Measurements from ENCODE around the gene TFF1.
A peak's percentile ranks its signal among the peaks of the same experiment; 100 is the strongest.

TFF1 gene

DNA sequence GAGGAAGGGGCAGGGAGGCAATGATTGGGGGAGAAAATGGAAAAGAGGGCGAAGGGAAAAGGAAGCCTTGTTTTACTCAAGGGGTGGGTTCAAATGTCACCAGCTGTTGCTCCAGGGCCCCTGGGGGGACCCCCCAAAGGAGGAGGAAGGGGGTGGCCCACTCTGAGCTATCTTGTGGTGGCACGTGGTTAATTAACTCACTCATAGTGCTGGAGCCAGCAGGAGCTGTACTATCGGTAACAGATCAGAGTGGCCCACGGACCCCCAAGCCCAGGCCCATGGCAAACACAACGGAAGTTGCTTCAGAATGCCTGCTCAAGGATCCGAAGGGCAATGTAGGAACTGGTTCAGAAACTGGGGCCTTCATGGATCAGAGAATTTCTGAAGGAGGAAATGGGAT lies 22.8 kb downstream of the TFF1 start:
- no peak for DNase-seq (ENCODE audit: low read depth)

DNA sequence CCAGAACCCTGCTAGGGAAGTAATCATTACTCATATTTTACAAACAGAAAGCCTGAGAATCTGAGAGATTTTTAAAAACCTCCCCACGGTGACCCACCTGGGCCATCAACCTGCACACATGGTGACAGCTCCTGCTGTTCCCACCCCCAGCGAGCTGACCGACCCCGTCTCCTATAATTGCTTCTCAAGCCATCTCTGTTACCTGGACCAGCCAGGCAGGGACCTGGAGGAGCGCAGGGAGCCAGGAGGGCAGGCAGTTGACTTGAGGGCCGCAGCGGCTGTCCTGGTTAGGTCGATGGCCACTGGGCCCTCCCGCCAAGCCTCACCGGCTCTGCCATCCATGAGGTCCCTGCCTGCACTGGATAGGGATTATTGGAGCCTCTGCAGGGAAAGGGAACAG lies 23.2 kb downstream of the TFF1 start:
- DNase-seq (ENCODE audit: low read depth): no peak

DNA sequence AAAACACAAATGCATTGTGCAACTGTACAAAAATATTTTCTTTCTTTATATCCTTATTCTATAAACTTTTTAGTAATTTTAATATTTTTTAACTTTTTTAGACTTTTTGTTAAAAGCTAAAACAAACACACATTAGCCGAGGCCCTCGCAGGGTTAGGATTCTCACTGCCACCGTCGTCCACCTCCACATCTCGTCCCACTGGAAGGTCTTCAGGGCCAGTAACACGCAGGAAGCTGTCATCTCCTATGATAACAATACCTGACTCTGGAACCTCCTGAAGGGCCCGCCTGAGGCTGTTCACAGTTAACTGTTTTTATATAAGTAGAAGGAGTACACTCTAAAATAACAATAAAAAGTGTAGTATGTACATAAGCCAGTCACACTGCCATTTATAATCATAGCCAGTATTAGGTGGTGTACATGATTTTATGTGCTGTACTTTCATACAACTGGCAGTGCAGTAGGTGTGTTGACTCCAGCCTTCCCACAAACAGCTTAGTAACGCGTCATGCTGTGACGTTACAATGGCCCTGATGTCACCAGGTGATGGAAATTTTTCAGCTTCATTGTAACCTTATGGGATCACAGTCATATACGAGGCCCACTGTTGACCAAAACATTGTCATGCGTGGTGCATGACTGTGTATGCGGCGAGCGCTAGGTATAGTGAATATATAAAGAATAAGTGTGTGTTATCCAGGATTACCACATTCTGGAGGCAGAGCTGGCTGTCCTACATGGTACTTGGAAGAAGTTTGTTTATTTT lies 24.4 kb downstream of the TFF1 start:
- DNase-seq (ENCODE audit: low read depth): no peak

DNA sequence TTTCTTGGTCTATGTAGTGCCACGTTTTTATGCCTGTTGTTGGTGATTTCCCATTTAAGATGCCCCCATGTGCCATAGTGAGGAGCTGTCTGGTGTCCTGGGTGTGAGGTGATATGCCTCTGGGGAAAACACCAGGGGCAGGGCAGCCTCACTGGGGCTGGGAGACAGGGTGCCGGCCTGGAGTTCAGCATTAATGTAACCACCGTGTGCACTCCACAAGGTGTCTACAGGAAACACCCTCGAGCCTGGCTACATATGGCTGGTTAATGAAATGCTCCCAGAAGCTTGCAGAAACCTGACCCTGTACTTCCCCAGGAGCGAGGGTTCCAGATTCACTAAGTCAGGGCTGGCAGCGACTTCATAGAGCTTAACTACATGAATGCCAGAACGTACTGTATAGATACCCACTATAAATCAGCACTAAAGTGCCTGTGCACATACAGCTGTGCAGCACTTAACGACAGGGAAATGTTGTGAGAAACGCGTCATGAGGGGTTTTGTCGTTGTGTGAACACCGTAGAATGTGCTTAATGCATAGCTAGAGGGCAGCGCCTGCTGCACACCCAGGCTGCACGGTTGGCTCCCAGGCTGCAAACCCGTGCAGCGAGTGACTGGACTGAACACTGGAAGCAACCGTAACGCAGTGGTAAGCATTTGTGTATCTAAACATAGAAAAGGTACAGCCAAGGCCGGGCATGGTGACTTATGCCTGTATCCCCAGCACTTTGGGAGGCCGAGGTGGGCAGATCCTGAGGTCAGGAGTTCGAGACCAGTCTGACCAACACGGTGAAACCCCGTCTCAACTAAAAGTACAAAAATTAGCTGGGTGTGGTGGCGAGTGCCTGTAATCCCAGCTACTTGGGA lies 25.9 kb downstream of the TFF1 start:
- no peak for DNase-seq (ENCODE audit: low read depth)

DNA sequence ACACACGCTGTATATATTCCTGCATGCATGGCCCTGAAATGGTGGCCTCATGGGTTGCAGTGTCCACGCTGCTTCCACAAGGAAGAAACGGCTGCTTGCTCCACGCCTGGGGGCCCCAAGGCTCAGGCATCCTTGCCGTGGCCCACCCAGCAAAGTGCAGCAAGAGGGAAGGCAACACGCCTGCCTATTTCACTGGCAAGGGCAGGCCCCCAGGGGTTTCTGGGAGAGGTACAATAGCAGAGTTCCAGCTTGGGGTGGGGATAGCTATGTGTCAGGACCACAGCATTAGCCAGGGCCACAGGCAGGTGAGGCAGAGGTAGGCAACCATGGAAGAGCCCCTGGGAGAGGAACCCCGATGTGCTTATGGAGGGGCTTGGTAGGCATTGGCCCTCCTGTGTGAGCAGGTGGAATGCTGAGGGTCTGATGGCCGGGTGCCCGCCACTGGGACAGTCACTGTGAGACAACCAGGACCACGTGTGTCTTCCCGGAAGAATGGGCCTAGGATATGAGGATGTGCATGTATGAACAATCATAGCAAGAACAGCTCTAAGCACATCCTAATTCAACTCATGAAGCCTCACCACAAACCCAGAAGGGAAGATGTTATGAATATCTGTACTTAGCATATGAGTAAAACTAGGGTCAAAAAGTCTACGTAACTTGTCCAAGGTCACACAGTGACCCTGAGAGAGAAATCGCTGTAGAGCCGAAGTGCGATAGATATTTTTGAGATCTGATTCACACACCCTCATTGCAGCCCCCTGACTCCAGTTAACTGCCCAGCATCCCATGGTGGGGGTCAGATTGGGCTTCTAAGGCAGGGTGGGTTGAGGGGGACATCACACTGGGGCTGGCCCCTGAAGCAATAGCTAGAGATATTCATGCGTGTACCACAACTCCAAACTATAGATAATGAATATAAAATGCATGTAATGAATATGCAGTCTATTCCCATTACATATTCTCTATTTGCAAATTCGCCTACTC lies 27.3 kb downstream of the TFF1 start:
- no peak for DNase-seq (ENCODE audit: low read depth)

DNA sequence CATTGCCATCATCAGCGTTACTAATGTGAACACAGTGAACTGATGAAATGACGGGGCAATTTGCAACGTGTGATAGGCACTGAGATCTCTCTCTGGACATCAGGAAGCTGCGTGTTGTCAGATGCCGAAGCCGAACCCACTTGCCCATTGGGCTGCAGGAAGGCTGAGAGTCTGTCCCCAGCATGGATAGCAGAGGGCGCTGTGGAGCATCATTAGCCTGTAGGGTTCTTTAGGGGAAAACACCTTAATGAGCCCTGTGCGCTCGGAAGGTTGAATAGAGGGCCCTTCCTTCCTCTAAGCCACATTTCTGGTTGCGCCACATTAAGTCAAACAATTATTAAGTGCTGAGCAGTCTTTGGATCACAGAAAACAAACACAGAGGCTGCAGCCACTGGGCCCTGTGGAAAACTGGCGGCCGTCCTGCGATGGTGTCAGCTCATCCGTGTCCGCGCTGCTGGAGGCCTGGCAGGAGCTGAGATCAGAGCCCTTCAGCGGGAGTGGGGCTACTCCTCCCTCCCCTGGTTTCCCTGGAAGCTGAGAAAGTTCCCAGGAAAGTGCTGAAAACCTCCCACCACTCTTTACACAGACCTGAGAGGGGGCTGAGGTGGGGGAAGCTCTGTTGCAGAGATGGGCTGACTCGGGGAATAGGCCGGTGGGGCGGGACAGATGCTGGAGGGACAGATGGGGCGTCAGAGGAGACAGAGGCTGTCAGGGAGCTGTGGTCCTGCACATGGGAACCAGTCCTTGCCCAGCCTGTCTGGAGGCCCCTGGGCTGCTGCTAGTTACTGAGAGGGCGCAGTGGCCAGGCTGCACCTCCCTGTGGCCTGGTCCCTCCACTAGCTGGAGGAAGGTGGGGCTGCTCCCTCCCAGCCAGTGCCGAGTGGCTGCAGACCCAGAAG lies 28.3 kb downstream of the TFF1 start:
- DNase-seq (ENCODE audit: low read depth): peak; percentile 83

DNA sequence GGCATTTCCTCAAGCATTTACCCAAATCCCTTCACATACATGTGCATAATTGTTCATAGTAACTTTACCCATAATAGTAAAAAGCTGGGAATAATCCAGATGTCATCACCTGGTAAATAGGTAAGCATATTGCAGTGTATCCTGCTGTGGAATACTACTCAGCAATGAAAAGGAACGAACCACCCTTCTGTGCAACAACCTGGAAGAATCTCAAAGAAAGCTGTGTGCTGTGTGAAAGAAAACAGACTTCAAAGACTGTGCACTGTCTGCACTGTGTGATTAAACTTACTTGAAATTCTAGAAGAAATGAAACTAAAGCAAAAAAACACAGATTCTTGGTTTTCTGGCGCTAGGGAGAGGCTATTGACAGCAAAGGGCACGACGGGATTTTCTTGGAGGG lies 29.1 kb downstream of the TFF1 start:
- DNase-seq (ENCODE audit: low read depth): no peak

DNA sequence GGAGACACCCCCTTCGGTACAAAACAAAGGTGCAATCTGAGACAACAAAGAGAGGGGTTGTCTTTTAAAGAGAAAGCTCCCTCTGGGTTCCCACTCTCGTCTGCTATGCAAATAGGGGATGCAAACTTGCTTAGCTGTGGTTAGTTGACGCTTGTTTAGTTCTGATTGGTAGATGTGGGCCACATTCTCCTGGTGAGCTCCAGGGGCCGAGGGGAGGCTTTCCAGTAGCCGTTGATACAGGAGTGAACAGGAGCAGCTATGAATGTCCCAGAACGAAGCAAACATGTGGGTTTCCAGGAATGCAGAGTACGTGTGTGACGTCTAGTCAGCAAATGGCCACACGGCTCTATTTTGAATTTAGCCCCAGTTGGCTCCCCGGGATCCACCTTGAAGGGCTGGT lies 30.3 kb downstream of the TFF1 start:
- DNase-seq (ENCODE audit: low read depth): no peak

DNA sequence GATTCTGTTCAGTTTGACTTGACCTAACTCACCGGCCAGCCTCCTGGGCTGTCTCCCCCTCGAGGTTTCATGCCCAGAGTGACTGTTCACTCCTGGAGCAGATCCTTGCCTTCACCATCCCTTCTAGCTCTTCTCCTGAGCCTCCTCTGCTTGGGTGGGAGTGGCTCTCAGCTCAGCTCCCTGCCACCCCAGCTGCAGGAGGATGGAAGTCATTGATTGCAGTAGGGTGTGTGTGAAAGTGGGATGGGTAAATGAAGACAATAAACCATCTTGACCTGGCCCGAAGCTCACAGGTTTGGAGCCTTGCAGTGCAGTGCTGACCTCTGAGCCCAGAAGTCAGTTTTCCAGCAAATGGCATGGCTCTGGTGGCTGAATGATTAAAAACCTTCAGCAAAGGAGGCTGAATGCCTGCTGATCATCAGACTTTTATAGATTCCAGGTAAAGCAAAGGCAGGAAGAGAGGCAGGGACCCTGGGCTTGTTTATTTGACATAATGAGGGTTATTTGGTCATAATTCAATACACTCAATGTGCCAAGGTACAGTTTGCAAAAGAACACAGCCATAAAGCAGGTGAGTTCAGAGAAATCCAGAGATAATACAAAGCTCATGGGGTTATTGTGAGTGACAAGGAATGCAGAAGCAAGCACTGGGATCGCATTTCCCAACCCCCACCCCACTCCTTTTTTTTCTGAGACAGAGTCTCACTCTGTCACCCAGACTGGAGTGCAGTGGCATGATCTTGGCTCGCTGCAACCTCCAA lies 33.6 kb downstream of the TFF1 start:
- DNase-seq (ENCODE audit: low read depth): no peak

DNA sequence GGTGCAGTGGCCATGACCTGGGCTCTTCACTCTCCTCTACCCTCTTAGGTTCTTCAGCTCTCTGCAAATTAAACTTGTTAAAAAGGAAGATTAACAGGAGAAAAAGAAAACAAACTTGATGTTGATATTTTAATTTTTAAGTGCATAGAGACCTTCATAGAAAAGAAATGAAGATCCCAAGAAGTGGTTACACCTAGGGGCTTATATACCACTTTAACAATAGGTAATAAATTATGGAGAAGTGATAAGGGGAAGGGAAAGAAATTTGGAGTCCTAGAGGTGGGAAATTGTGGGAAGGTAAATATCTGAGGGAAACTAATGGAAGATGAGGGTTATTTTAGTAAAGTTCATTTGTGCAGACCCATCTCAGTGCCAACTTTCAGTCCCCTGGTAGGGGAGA lies 34.7 kb downstream of the TFF1 start:
- DNase-seq (ENCODE audit: low read depth): no peak

DNA sequence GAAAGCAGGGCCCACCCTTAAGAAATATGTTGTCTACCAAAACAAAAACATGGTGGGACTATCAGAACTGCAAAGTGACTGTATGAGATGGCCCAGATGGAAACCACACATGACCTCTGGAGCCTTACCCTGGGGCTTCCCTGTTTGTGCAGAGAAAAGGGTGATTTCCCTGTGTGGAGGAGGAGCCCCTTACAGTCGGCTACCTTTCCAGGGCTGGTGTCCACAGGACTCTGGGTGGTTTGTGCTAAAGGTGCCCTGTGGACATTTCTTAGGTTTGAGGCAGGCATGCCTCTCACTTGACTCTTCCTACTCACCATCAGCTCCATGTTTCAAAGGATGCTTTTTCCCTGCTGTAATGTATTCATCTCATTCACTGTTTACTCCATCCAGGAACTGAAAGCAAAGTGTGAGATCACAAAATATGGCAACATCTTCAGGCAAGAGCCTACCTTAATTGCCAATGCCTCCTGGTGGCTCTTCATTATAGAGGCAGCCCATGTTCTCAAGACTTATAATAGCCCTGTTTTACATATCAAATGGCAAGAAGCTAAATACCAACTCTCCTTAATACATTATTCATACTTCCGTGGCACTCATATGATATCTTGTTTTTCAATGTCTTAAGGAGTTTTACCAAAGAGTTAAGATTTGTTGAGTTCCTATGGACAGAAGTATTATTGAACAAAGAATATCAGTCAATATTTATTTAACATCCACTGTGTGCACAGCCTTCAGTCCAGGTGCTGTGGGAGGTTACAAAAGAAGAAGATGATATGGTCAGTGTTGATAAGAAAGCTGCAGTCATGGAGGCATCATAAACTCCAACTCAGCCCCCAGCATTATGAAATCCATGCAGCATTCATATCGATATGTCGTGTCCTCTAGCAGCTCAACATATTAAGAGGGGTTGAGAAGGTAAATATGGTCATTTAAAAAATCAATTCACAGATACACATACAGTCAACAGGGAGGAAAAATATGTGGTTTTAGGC lies 35.7 kb downstream of the TFF1 start:
- no peak for DNase-seq (ENCODE audit: low read depth)

DNA sequence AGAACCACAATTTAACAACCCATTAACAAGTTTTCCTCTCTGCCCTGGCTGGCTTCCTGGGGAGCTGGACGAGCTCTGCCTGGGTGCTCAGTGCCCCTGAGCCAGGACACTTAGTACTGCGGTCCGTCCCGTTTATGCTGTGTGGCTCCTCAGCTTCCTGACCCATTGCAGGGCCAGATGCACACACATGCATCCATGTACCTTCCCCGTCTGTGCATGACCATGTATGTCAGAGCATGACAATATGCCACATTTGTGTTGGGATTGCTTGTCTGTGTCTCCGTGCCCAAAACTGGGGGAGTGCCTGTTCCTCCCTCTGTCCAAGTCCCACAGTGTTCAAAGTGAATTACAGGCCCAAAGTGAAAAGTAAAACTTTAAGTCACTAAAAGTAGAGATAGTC lies 41.4 kb downstream of the TFF1 start:
- no peak for DNase-seq (ENCODE audit: low read depth)

DNA sequence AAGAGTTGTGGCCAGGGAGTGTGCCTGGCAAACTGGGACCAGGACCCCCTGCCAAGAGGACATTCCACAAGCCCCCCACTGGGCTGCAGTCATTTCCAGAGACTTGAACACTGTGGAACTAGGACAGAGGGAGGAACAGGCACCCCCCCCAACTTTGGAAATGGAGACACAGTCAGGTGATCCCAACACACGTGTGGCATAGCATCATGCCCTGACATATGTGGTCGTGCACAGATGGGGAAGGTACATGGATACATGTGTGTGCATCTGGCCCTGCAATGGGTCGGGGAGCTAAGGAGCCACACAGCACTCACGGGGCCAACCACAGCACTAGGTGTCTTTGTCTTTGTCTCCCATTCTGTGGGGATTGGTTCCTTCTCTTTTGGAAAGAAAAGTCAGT lies 44.5 kb downstream of the TFF1 start:
- no peak for DNase-seq (ENCODE audit: low read depth)

DNA sequence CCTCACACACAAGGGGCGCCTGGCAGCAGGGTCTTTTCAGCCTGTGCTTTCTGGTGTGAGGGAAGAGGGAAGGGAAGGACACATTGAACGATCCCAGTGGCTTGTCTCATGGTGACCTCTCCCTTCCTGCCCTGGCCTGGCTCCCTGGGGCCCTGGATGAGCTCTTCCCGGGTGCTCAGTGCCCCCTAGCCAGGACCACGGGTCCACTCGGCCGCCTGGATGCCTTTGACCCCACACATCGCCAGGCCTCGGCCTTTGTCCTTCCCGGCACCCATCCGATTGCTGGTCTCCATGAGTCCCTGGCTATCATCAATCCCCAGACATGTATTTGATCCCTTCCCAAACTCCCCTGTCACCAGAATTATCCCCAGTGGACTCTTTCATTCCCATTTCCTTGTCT lies 45.1 kb downstream of the TFF1 start:
- DNase-seq (ENCODE audit: low read depth): no peak

DNA sequence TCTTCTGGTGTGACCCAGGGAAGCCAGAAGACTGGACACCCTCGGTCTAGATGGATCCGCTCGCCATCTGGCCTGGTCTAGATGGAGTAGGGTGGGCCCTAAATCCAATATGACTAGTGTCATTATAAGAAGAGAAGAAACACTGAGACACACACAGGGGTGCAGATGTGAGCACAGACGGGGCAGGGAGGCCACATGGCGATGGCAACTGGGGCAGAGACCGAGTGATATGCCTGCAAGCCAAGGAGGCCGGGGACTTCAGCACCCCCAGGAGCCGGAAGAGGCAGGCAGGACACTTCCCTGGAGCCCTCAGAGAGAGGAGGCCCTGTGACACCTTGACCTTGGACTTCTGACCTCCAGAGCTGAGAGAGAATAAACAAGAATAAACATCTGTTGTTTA lies 45.5 kb downstream of the TFF1 start:
- DNase-seq (ENCODE audit: low read depth): no peak

DNA sequence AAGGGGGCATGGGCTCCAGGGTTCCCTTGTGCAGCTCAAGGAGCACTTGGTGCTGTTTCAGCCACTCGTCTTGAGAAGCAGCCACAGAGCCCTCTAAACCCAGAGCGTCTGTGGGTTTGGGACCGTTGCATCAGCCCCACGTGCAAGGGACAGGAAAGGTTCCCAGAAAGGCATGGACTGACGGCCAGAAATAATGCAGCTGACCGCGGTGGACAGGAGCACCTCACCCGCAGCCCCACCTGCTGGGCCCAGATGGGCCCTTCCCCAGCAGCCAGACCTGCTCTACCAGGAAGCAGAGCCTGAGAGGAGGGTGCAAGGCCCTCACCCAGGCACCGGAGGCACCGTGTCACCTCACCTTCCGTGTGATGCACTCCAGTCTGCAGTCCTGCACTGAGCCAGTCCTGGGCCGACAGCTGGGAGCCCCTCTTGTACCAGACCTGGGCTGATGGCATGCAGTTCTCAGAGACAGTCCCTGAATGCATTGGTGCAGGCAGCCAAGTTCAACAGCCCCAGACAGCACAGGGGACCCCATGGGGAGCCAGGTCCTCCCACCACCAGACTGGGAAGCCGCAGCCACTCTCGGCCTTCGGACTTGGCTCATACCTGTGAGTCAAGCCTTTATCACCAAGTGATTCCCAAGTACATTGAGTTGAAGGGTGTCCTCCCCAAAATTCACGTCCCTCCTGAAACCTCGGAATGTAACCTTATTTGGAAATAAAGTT lies 46.3 kb downstream of the TFF1 start:
- DNase-seq (ENCODE audit: low read depth): no peak

DNA sequence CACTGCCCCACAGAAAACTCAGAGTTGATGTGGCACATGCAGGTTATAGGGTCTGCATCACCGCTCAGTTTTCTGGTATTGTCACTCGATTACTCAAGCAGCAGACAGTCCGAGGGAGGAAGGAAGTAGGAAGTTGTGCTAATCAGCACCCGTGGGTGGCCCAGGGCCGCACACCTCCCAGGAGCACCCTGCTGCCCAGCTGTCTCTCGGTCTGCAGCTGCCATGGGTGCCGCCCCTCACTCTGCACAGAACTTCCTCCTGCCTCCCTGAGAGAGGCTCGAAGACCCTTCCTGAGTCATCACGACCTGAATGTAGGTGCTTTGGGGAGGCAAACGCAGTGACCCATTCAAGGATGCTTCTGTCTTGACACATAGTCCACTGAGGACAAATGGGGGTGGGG lies 47.0 kb downstream of the TFF1 start:
- DNase-seq (ENCODE audit: low read depth): no peak

Data from stimulated activated CD8-positive, alpha-beta memory T cell treated with anti-CD3 and anti-CD28 coated beads, Interleukin-15, amount 100 ng/mL, for 1 hour (primary cell).